ENCODE data around the gene NR1D2. TPM values are rescaled to one million over a fixed set of nuclear protein-coding genes. Genes with fewer than 3 reads are reported as not detected.
"Not testable (repeated sequence)": the region's sequence is repeated elsewhere in the genome, so short reads cannot be mapped to it uniquely, and the experiment has no call there.

The NR1D2 gene
- total and polyA plus RNA-seq, 5 donors = 11.9 to 54.7 (median 29.1) TPM

- under 1% methylated on average over 64 of the region's 64 CpGs for WGBS
- no peaks in the 10 kb centered on the region for H3K4me1 ChIP-seq (ENCODE audit: control insufficient read depth, insufficient read depth, low read length)
Observed at GRCh38 chr3:23916886-23917678, 28.0 kb upstream of the NR1D2 start, which contains the start of the genes NKIRAS1 and RPL15. TSS of gene NKIRAS1 (minus strand) at chr3:23916990. CDS start at chr3:23910904, 6,086 bp downstream. TSS of gene RPL15 (plus strand) at chr3:23917132. CDS start at chr3:23917860, 728 bp downstream.

GRCh38 chr3:23917679-23918303 is 27.3 kb upstream of the NR1D2 start:
- H3K27me3 ChIP-seq (ENCODE audit: control insufficient read depth, insufficient read depth); intact Hi-C loops (cut with DNase I); ATAC-seq; DNase-seq; H3K4me1 ChIP-seq (ENCODE audit: control insufficient read depth, insufficient read depth, low read length); H3K9me3 ChIP-seq (ENCODE audit: control insufficient read depth, low read length): not testable (repeated sequence)
- Histone ChIP-seq H3K4me3 (ENCODE audit: low read length) (peak overlapping the region; percentile 72), H3K27ac (ENCODE audit: low read length) (peak overlapping the region; percentile 88)
- under 1% methylated on average over 20 of the region's 21 CpGs for WGBS

More at GRCh38 chr3:23916886-23917678, 28.0 kb upstream of the NR1D2 start, which contains the start of the genes NKIRAS1 and RPL15:
- Histone ChIP-seq H3K27me3 (ENCODE audit: control insufficient read depth, insufficient read depth) (no peaks in the 10 kb centered on the region), H3K4me3 (ENCODE audit: low read length) (peak within 1 kb of the TSS; percentile 72), H3K27ac (ENCODE audit: low read length) (peak within 1 kb of the TSS; percentile 88), H3K9me3 (ENCODE audit: control insufficient read depth, low read length) (no peaks in the 10 kb centered on the region)
- DNase-seq (peak; percentile 98 to 99 (median 98)), ATAC-seq (peak; percentile 98 to 99)
- intact Hi-C loops (cut with DNase I) = no loop called here

GRCh38 chr3:23918331-23918730 is 26.8 kb upstream of the NR1D2 start:
- 31% methylated on average over 12 of the region's 12 CpGs for WGBS
- ATAC-seq; intact Hi-C loops (cut with DNase I); DNase-seq; H3K9me3 ChIP-seq (ENCODE audit: control insufficient read depth, low read length); H3K27me3 ChIP-seq (ENCODE audit: control insufficient read depth, insufficient read depth); H3K4me1 ChIP-seq (ENCODE audit: control insufficient read depth, insufficient read depth, low read length); H3K27ac ChIP-seq (ENCODE audit: low read length): not testable (repeated sequence)
- peak overlapping the region; percentile 72 for H3K4me3 ChIP-seq (ENCODE audit: low read length)

- WGBS = 56% methylated on average over 2 of the region's 2 CpGs
- no peak overlapping the region for H3K4me3 ChIP-seq (ENCODE audit: low read length)
- ATAC-seq = no peak
- intact Hi-C loops (cut with DNase I) = no loop called here
- no peaks in the 10 kb centered on the region for H3K9me3 ChIP-seq (ENCODE audit: control insufficient read depth, low read length)
- no peak overlapping the region for H3K27ac ChIP-seq (ENCODE audit: low read length)
- no peak for DNase-seq
- H3K27me3 ChIP-seq (ENCODE audit: control insufficient read depth, insufficient read depth) = no peaks in the 10 kb centered on the region
- no peaks in the 10 kb centered on the region for H3K4me1 ChIP-seq (ENCODE audit: control insufficient read depth, insufficient read depth, low read length)
Observed at GRCh38 chr3:23919628-23920027, 25.5 kb upstream of the NR1D2 start.

GRCh38 chr3:23920151-23920655 is 24.9 kb upstream of the NR1D2 start:
- intact Hi-C loops (cut with DNase I) = no loop called here
- DNase-seq (no peak), ATAC-seq (no peak)
- H3K4me1 ChIP-seq (ENCODE audit: control insufficient read depth, insufficient read depth, low read length) = no peaks in the 10 kb centered on the region
- H3K27me3 ChIP-seq (ENCODE audit: control insufficient read depth, insufficient read depth) = no peaks in the 10 kb centered on the region
- no peak overlapping the region for H3K4me3 ChIP-seq (ENCODE audit: low read length)
- H3K27ac ChIP-seq (ENCODE audit: low read length) = no peak overlapping the region
- no peaks in the 10 kb centered on the region for H3K9me3 ChIP-seq (ENCODE audit: control insufficient read depth, low read length)
- 81% methylated on average over 5 of the region's 5 CpGs for WGBS

GRCh38 chr3:23921052-23921511 is 24.0 kb upstream of the NR1D2 start:
- Histone ChIP-seq H3K4me1 (ENCODE audit: control insufficient read depth, insufficient read depth, low read length) (no peaks in the 10 kb centered on the region), H3K27me3 (ENCODE audit: control insufficient read depth, insufficient read depth) (no peaks in the 10 kb centered on the region), H3K4me3 (ENCODE audit: low read length) (no peak overlapping the region), H3K27ac (ENCODE audit: low read length) (no peak overlapping the region), H3K9me3 (ENCODE audit: control insufficient read depth, low read length) (no peaks in the 10 kb centered on the region)
- ATAC-seq (no peak), DNase-seq (no peak)
- WGBS = 88% methylated on average over 3 of the region's 3 CpGs
- intact Hi-C loops (cut with DNase I) = no loop called here

GRCh38 chr3:23923786-23924185 is 21.3 kb upstream of the NR1D2 start:
- no peaks in the 10 kb centered on the region for H3K9me3 ChIP-seq (ENCODE audit: control insufficient read depth, low read length)
- no peaks in the 10 kb centered on the region for H3K4me1 ChIP-seq (ENCODE audit: control insufficient read depth, insufficient read depth, low read length)
- WGBS = 57% methylated on average over 2 of the region's 2 CpGs
- ATAC-seq = no peak
- H3K4me3 ChIP-seq (ENCODE audit: low read length) = no peak overlapping the region
- intact Hi-C loops (cut with DNase I) = no loop called here
- H3K27ac ChIP-seq (ENCODE audit: low read length) = no peak overlapping the region
- no peak for DNase-seq
- H3K27me3 ChIP-seq (ENCODE audit: control insufficient read depth, insufficient read depth) = no peaks in the 10 kb centered on the region

GRCh38 chr3:23926246-23926645 is 18.8 kb upstream of the NR1D2 start:
- DNase-seq (no peak), ATAC-seq (no peak)
- WGBS = 94% methylated on average over 7 of the region's 7 CpGs
- intact Hi-C loops (cut with DNase I) = no loop called here
- Histone ChIP-seq H3K27me3 (ENCODE audit: control insufficient read depth, insufficient read depth) (no peaks in the 10 kb centered on the region), H3K9me3 (ENCODE audit: control insufficient read depth, low read length) (no peaks in the 10 kb centered on the region), H3K27ac (ENCODE audit: low read length) (no peak overlapping the region), H3K4me3 (ENCODE audit: low read length) (no peak overlapping the region), H3K4me1 (ENCODE audit: control insufficient read depth, insufficient read depth, low read length) (no peaks in the 10 kb centered on the region)

- Histone ChIP-seq H3K9me3 (ENCODE audit: control insufficient read depth, low read length) (no peaks in the 10 kb centered on the region), H3K4me3 (ENCODE audit: low read length) (no peak overlapping the region), H3K4me1 (ENCODE audit: control insufficient read depth, insufficient read depth, low read length) (no peaks in the 10 kb centered on the region), H3K27me3 (ENCODE audit: control insufficient read depth, insufficient read depth) (no peaks in the 10 kb centered on the region), H3K27ac (ENCODE audit: low read length) (no peak overlapping the region)
- ATAC-seq (no peak), DNase-seq (no peak)
- WGBS = 86% methylated on average over 3 of the region's 3 CpGs
- intact Hi-C loops (cut with DNase I) = no loop called here
Observed at GRCh38 chr3:23926736-23927135, 18.4 kb upstream of the NR1D2 start.

- Histone ChIP-seq H3K4me3 (ENCODE audit: low read length) (no peak overlapping the region), H3K4me1 (ENCODE audit: control insufficient read depth, insufficient read depth, low read length) (no peaks in the 10 kb centered on the region), H3K27ac (ENCODE audit: low read length) (no peak overlapping the region), H3K27me3 (ENCODE audit: control insufficient read depth, insufficient read depth) (no peaks in the 10 kb centered on the region), H3K9me3 (ENCODE audit: control insufficient read depth, low read length) (no peaks in the 10 kb centered on the region)
- intact Hi-C loops (cut with DNase I) = no loop called here
- DNase-seq = no peak
- 83% methylated on average over 8 of the region's 8 CpGs for WGBS
- no peak for ATAC-seq
Observed at GRCh38 chr3:23928524-23928923, 16.6 kb upstream of the NR1D2 start.

GRCh38 chr3:23931597-23931996 is 13.5 kb upstream of the NR1D2 start:
- Histone ChIP-seq H3K4me1 (ENCODE audit: control insufficient read depth, insufficient read depth, low read length) (no peaks in the 10 kb centered on the region), H3K27ac (ENCODE audit: low read length) (no peak overlapping the region), H3K27me3 (ENCODE audit: control insufficient read depth, insufficient read depth) (no peaks in the 10 kb centered on the region), H3K9me3 (ENCODE audit: control insufficient read depth, low read length) (no peaks in the 10 kb centered on the region), H3K4me3 (ENCODE audit: low read length) (no peak overlapping the region)
- DNase-seq (no peak), ATAC-seq (no peak)
- intact Hi-C loops (cut with DNase I) = no loop called here
- WGBS = 79% methylated on average over 3 of the region's 3 CpGs

Data from right cardiac atrium (tissue), 5 donors.